Mesenchymal stem cell (in vitro differentiated cells and primary cell): ENCODE data around the gene TC2N.

Experiments
- DNase-seq: peaks from one replicate; pipeline ENCODE4 v3.0.0-alpha.2; 2013
- H2AFZ ChIP-seq: one replicate; pipeline ENCODE4 v1.6.1; 2013; ENCODE audit warnings: low read depth, mild to moderate bottlenecking, control low read depth, inconsistent platforms, low read length, moderate library complexity
- H2AK5ac ChIP-seq: 2 replicates; pipeline ENCODE4 v1.6.1; 2013; ENCODE audit warnings: low read length, moderate library complexity, mild to moderate bottlenecking, inconsistent platforms; ENCODE audit not compliant: severe bottlenecking
- H2BK120ac ChIP-seq: one replicate; pipeline ENCODE4 v1.6.1; 2013; ENCODE audit warnings: low read depth, mild to moderate bottlenecking, inconsistent platforms, low read length, moderate library complexity
- H2BK12ac ChIP-seq, 2 experiments: one replicate each; pipeline ENCODE4 v1.6.1; 2013; ENCODE audit warnings: inconsistent platforms in 2 of 2, low read length in 2 of 2, mild to moderate bottlenecking in 2 of 2, moderate library complexity in 2 of 2, control low read depth in 1 of 2
- H2BK15ac ChIP-seq: one replicate; pipeline ENCODE4 v1.6.1; 2013; ENCODE audit warnings: mild to moderate bottlenecking, low read depth, inconsistent platforms; ENCODE audit not compliant: poor library complexity, severe bottlenecking
- H2BK5ac ChIP-seq: 2 replicates; pipeline ENCODE4 v1.6.1; 2013; ENCODE audit warnings: low read depth, mild to moderate bottlenecking, low read length, control low read depth, inconsistent platforms; ENCODE audit not compliant: poor library complexity, severe bottlenecking
- H3K14ac ChIP-seq, 2 experiments: one replicate each; pipeline ENCODE4 v1.6.1; 2013; ENCODE audit warnings: inconsistent platforms in 2 of 2, low read length in 2 of 2, control low read depth in 1 of 2, mild to moderate bottlenecking in 1 of 2, moderate library complexity in 1 of 2
- H3K18ac ChIP-seq, 2 experiments: one replicate each; pipeline ENCODE4 v1.6.1; 2013; ENCODE audit warnings: inconsistent platforms in 2 of 2, low read length in 2 of 2, control low read depth in 1 of 2, low read depth in 1 of 2, mild to moderate bottlenecking in 1 of 2
- H3K23ac ChIP-seq, 2 experiments: one replicate each; pipeline ENCODE4 v1.6.1; 2013; ENCODE audit warnings: inconsistent platforms in 2 of 2, low read length in 2 of 2, mild to moderate bottlenecking in 2 of 2, moderate library complexity in 2 of 2, control low read depth in 1 of 2
- H3K27ac ChIP-seq: 2 replicates; pipeline ENCODE4 v1.5.1; 2013; ENCODE audit warnings: mild to moderate bottlenecking, moderate library complexity, low read length, control low read depth, inconsistent platforms; ENCODE audit not compliant: poor library complexity, severe bottlenecking
- H3K27me3 ChIP-seq, 2 experiments: 2 replicates each; pipeline versions ENCODE4 v1.6.1 to v1.7.0; 2013; ENCODE audit warnings: low read length in 2 of 2, mild to moderate bottlenecking in 2 of 2, moderate library complexity in 2 of 2, control low read depth in 1 of 2, inconsistent platforms in 1 of 2; ENCODE audit not compliant: control insufficient read depth in 1 of 2, insufficient read depth in 1 of 2
- H3K36me3 ChIP-seq, 2 experiments: 2 replicates each; pipeline versions ENCODE4 v1.6.1 to v1.7.0; 2013; ENCODE audit warnings: low read length in 2 of 2, control low read depth in 1 of 2, inconsistent platforms in 1 of 2, low read depth in 1 of 2, mild to moderate bottlenecking in 1 of 2; ENCODE audit not compliant: insufficient read depth in 2 of 2, control insufficient read depth in 1 of 2
- H3K4ac ChIP-seq, 2 experiments: one replicate each; pipeline ENCODE4 v1.6.1; 2013; ENCODE audit warnings: inconsistent platforms in 2 of 2, low read length in 2 of 2, mild to moderate bottlenecking in 2 of 2, moderate library complexity in 2 of 2, control low read depth in 1 of 2, low read depth in 1 of 2
- H3K4me1 ChIP-seq: 2 replicates; pipeline ENCODE4 v1.6.1; 2013; ENCODE audit warnings: low read depth, low read length, control low read depth; ENCODE audit not compliant: control insufficient read depth, insufficient read depth
- H3K4me2 ChIP-seq: 2 replicates; pipeline ENCODE4 v1.6.1; 2013; ENCODE audit warnings: low read length, mild to moderate bottlenecking, inconsistent platforms; ENCODE audit not compliant: poor library complexity, severe bottlenecking
- H3K4me3 ChIP-seq, 2 experiments: 2 replicates each; pipeline versions ENCODE4 v1.5.1 to v1.7.0; 2013; ENCODE audit warnings: low read length in 2 of 2, mild to moderate bottlenecking in 2 of 2, control low read depth in 1 of 2, low read depth in 1 of 2; ENCODE audit not compliant: insufficient read depth in 1 of 2
- H3K79me1 ChIP-seq: replicated peaks from 2 replicates; pipeline ENCODE4 v1.6.1; 2013; ENCODE audit warnings: mild to moderate bottlenecking, control low read depth, low read length, inconsistent platforms; ENCODE audit not compliant: poor library complexity, severe bottlenecking
- H3K9ac ChIP-seq: 2 replicates; pipeline ENCODE4 v1.7.0; 2013; ENCODE audit warnings: mild to moderate bottlenecking, low read length, moderate library complexity
- H3K9me3 ChIP-seq: 2 replicates; pipeline ENCODE4 v1.7.0; 2013; ENCODE audit warnings: mild to moderate bottlenecking, low read length; ENCODE audit not compliant: control insufficient read depth
- H4K8ac ChIP-seq: one replicate; pipeline ENCODE4 v1.6.1; 2013; ENCODE audit warnings: inconsistent platforms, mild to moderate bottlenecking, low read length, moderate library complexity
- H4K91ac ChIP-seq: one replicate; pipeline ENCODE4 v1.6.1; 2013; ENCODE audit warnings: mild to moderate bottlenecking, low read length, inconsistent platforms
- WGBS: methylation state at CpG from one replicate; pipeline ENCODE4 v1.1.7; 2013; ENCODE audit warnings: mixed read lengths; 5-methylcytosine and 5-hydroxymethylcytosine counted together

The TC2N gene

DNA sequence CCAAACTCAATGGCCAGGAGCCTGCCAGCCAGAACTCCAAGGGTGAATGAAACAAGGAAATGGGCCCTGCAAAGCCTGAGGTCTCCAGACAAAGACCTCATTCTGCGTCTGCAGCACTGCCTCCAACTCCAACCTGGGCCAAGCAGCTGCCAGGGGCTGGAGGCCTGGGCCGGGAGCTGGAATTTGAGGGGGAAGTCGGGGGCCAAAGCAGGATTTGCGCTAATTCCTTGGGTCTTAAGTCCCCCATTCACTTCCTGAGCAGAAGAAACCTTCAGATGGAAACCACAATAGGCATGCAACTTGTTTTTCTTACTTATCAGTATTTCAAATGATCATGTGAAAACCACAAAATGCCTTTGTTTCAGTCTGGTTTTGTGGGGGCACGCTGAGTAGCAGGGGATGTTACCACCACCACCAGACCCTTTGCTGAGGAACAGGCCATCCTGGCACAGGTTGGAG is 23.0 kb upstream of the TC2N start:
- no peak overlapping the region for H4K91ac ChIP-seq
- no peak overlapping the region for H2BK5ac ChIP-seq
- no peak for DNase-seq
- H3K14ac ChIP-seq, result no peak overlapping the region
- no peak overlapping the region for H3K23ac ChIP-seq
- H3K18ac ChIP-seq, result no peak overlapping the region
- peaks cover 0 to 3% of the 10 kb centered on the region in 2 experiments for H3K27me3 ChIP-seq
- no peaks in the 10 kb centered on the region for H3K9me3 ChIP-seq
- no peak overlapping the region for H2BK120ac ChIP-seq
- no peak overlapping the region for H3K9ac ChIP-seq
- H3K4me1 ChIP-seq, result no peaks in the 10 kb centered on the region
- no peak overlapping the region for H3K4ac ChIP-seq
- no peak overlapping the region for H3K4me3 ChIP-seq
- no peak overlapping the region for H2AK5ac ChIP-seq
- no peak overlapping the region for H2BK12ac ChIP-seq
- no peak overlapping the region for H3K4me2 ChIP-seq
- no peaks in the 10 kb centered on the region for H3K79me1 ChIP-seq
- no peak overlapping the region for H3K27ac ChIP-seq
- peaks cover 0 to 14% of the 10 kb centered on the region in 2 experiments for H3K36me3 ChIP-seq
- no peak overlapping the region for H2BK15ac ChIP-seq
- no peak overlapping the region for H2AFZ ChIP-seq
- no peak overlapping the region for H4K8ac ChIP-seq
- 88% methylated on average over 5 of the region's 5 CpGs for WGBS

DNA sequence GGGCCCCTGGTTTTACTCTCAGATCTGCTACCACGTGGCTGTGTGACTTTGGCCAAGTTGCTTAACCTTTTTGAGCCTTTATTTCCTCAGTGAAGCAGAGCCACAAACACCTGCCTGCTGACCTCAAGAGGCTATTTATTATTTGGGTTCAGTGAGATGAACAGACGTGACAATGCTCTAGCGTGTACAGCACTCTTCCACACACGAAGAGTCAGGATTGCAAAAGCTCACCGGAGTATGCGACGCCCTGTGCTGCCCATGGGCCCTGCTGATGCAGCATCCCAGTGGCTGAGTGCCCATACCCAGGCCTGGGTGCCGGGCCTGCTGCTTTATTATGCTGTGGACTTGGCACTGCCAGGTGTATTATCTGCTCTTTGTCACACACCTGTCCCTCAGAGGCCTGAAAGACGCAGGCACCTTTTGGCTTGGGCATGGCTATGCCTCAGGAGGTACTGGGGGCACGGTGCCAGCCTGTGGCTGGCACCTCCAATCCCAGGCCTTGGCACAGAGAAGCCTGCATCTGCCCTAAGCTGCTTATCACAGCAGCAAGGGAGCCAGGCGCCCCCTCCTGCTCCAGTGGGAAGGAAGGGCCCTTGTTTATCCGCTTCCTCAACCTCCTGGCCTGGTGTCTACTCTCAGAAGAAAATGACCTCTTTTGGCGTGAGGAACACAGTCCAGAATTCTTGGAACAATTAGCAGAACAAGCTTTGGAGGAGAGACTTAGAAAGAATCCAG is 22.3 kb upstream of the TC2N start:
- no peak overlapping the region for H4K8ac ChIP-seq
- H2BK12ac ChIP-seq, result no peak overlapping the region
- no peak overlapping the region for H3K4ac ChIP-seq
- H3K27me3 ChIP-seq, result peaks cover 0 to 5% of the 10 kb centered on the region in 2 experiments
- no peak overlapping the region for H3K4me3 ChIP-seq
- H2BK120ac ChIP-seq, result no peak overlapping the region
- no peaks in the 10 kb centered on the region for H3K4me1 ChIP-seq
- H2BK15ac ChIP-seq, result no peak overlapping the region
- peaks cover 0 to 14% of the 10 kb centered on the region in 2 experiments for H3K36me3 ChIP-seq
- H3K14ac ChIP-seq, result no peak overlapping the region
- no peaks in the 10 kb centered on the region for H3K79me1 ChIP-seq
- H2BK5ac ChIP-seq, result no peak overlapping the region
- no peak for DNase-seq
- no peak overlapping the region for H3K9ac ChIP-seq
- 87% methylated on average over 13 of the region's 13 CpGs for WGBS
- no peak overlapping the region for H3K27ac ChIP-seq
- H2AK5ac ChIP-seq, result no peak overlapping the region
- H3K4me2 ChIP-seq, result no peak overlapping the region
- H3K9me3 ChIP-seq, result no peaks in the 10 kb centered on the region
- no peak overlapping the region for H3K18ac ChIP-seq
- no peak overlapping the region for H2AFZ ChIP-seq
- H4K91ac ChIP-seq, result no peak overlapping the region
- no peak overlapping the region for H3K23ac ChIP-seq

DNA sequence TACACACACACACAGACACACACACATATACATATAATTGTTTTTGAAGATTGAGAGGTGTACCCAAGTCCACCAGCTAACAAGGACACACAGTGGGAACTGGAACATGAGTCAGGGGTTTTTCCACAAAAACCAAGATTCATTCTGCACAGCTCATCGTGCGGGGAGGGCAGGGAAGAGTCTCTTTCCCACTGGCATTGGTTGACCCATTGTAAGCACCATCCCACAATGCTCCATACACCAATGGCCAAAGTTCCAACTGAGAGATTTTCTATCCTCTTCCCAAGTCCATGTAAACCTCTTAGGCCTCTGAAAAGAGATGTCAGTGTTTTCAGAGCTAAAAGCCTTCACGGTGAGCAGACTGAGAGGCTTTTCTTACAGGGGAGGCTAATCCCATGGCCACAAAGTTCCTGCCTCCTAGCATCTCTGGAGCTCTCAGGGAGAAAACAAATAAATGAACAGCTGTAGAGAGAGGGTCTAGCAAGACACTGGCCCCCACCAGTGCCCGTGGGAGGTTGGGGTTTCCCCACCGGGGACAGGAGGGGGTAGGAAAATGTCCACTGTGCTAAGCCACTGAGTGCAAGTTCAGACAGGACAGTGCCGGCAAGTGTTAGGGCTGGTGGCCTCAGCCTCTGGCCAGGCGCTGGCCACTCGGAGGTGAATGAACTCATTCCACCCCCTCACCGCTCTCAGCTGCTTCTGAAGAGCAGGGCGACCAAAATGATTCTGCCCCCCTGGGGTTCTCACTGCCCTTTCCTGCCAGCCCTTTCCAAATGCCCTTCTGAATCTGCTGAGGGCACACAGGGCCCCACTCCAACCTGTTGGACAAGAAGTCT is 21.5 kb upstream of the TC2N start:
- Histone ChIP-seq H2BK12ac (no peak overlapping the region), H3K4me1 (no peaks in the 10 kb centered on the region), H4K91ac (no peak overlapping the region), H3K9ac (no peak overlapping the region), H3K4ac (no peak overlapping the region), H3K14ac (no peak overlapping the region), H3K27me3 (peaks cover 0 to 9% of the 10 kb centered on the region in 2 experiments), H3K36me3 (peaks cover 0 to 14% of the 10 kb centered on the region in 2 experiments), H3K79me1 (no peaks in the 10 kb centered on the region), H3K18ac (no peak overlapping the region), H2BK15ac (no peak overlapping the region), H3K23ac (no peak overlapping the region), H2BK5ac (no peak overlapping the region), H3K27ac (no peak overlapping the region), H4K8ac (no peak overlapping the region), H2AK5ac (no peak overlapping the region), H3K9me3 (no peaks in the 10 kb centered on the region), H3K4me2 (no peak overlapping the region), H2AFZ (no peak overlapping the region), H3K4me3 (no peak overlapping the region), H2BK120ac (no peak overlapping the region)
- no peak for DNase-seq
- 89% methylated on average over 10 of the region's 10 CpGs for WGBS

DNA sequence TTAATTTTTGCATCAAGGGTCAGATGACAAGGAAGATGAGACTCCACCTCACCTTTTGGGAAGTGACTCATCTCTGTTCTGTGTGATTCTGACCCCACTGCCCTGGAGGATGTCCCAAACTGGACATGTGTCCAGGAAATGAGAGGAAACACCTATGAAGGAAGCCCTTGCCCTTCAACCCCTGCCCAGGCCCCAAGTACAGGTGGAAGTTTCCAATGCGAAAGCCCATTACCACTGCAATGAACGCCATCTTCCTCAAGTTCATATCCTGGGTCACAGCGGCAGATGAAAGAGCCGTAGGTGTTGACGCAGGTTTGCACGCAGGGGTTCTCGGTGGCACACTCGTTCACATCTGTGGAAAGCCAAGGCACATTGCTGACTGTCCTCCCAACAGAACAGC is 19.6 kb upstream of the TC2N start:
- no peak overlapping the region for H3K18ac ChIP-seq
- no peak overlapping the region for H3K14ac ChIP-seq
- no peak overlapping the region for H2AK5ac ChIP-seq
- no peak overlapping the region for H3K27ac ChIP-seq
- H3K23ac ChIP-seq, result no peak overlapping the region
- no peak overlapping the region for H3K4me3 ChIP-seq
- H3K9ac ChIP-seq, result no peak overlapping the region
- no peak overlapping the region for H4K91ac ChIP-seq
- no peak overlapping the region for H2BK5ac ChIP-seq
- DNase-seq, result no peak
- no peak overlapping the region for H4K8ac ChIP-seq
- no peak overlapping the region for H2BK12ac ChIP-seq
- no peak overlapping the region for H3K4ac ChIP-seq
- 97% methylated on average over 8 of the region's 8 CpGs for WGBS
- H3K4me1 ChIP-seq, result no peaks in the 10 kb centered on the region
- no peak overlapping the region for H2AFZ ChIP-seq
- no peak overlapping the region for H3K4me2 ChIP-seq
- H3K9me3 ChIP-seq, result no peaks in the 10 kb centered on the region
- H3K79me1 ChIP-seq, result no peaks in the 10 kb centered on the region
- H2BK120ac ChIP-seq, result no peak overlapping the region
- peaks cover 0 to 14% of the 10 kb centered on the region in 2 experiments for H3K36me3 ChIP-seq
- peaks cover 0 to 9% of the 10 kb centered on the region in 2 experiments for H3K27me3 ChIP-seq
- no peak overlapping the region for H2BK15ac ChIP-seq
